HL-60 (cell line): ENCODE results near the gene DLG4.
"Not testable (repeated sequence)": the region's sequence is repeated elsewhere in the genome, so short reads cannot be mapped to it uniquely, and the experiment has no call there.

Source experiments
- DNase-seq, 2 experiments: peaks; one replicate each; pipeline ENCODE4 v3.0.0-alpha.2; 2010 to 2020; ENCODE audit warnings: low read depth in 1 of 2, low spot score in 1 of 2
- H3K27ac ChIP-seq: fragments of 250-450 bp; sonication (Bioruptor Pico); replicated peaks from 2 replicates; pipeline ENCODE4 v1.5.1; 2020; ENCODE audit warnings: mild to moderate bottlenecking, moderate library complexity
- H3K27me3 ChIP-seq: fragments of 250-450 bp; sonication (Bioruptor Pico); 2 replicates; pipeline ENCODE4 v1.5.1; 2021; ENCODE audit warnings: mild to moderate bottlenecking, moderate library complexity; ENCODE audit not compliant: insufficient read depth, poor library complexity, severe bottlenecking
- H3K4me3 ChIP-seq: replicated peaks from 2 replicates; pipeline ENCODE4 v1.5.1; 2011; ENCODE audit warnings: mild to moderate bottlenecking, control low read depth, low read length; ENCODE audit not compliant: insufficient read depth
- CTCF ChIP-seq: IDR thresholded peaks from one replicate; pipeline ENCODE4 v1.5.1; 2011; ENCODE audit warnings: low read length, control low read depth, inconsistent platforms; ENCODE audit not compliant: insufficient read depth
- GABPA ChIP-seq: IDR thresholded peaks from 2 replicates; pipeline ENCODE4 v1.6.1; 2012; ENCODE audit warnings: low read depth
- POLR2AphosphoS5 ChIP-seq: IDR thresholded peaks from 2 replicates; pipeline ENCODE4 v1.6.1; 2012; ENCODE audit warnings: low read depth
- SPI1 ChIP-seq: IDR thresholded peaks from 2 replicates; pipeline ENCODE4 v1.6.1; 2012; ENCODE audit warnings: low read depth, mild to moderate bottlenecking, borderline replicate concordance
- TF ChIP-seq, protein P1 (sequence below): IDR thresholded peaks from 2 replicates; pipeline ENCODE4 v1.6.1; 2012; ENCODE audit warnings: low read depth; ENCODE audit not compliant: insufficient replicate concordance

DLG4 gene

DNA sequence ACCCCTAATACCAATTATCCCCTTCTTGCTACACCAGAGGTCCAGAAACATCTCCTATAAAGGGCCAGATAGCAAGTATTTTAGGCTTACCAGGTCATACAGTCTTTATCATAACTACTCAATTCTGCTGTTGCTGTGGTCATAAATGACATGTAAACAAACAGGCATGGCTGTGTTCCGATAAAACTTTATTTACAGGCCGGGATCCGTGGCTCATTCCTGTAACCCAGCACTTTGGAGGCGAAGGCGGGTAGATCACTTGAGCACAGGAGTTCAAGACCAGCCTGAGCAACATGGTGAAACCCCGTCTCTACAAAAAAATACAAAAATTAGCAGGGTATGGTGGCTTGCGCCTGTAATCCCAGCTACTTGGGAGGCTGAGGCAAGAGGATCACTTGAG is 52.8 kb downstream of the DLG4 start:
- no peak for DNase-seq
- Histone ChIP-seq H3K4me3 (no peak overlapping the region), H3K27ac (no peak overlapping the region), H3K27me3 (no peaks in the 10 kb centered on the region)
- TF ChIP-seq SPI1 = no peak
- TF ChIP-seq, protein P1, sequence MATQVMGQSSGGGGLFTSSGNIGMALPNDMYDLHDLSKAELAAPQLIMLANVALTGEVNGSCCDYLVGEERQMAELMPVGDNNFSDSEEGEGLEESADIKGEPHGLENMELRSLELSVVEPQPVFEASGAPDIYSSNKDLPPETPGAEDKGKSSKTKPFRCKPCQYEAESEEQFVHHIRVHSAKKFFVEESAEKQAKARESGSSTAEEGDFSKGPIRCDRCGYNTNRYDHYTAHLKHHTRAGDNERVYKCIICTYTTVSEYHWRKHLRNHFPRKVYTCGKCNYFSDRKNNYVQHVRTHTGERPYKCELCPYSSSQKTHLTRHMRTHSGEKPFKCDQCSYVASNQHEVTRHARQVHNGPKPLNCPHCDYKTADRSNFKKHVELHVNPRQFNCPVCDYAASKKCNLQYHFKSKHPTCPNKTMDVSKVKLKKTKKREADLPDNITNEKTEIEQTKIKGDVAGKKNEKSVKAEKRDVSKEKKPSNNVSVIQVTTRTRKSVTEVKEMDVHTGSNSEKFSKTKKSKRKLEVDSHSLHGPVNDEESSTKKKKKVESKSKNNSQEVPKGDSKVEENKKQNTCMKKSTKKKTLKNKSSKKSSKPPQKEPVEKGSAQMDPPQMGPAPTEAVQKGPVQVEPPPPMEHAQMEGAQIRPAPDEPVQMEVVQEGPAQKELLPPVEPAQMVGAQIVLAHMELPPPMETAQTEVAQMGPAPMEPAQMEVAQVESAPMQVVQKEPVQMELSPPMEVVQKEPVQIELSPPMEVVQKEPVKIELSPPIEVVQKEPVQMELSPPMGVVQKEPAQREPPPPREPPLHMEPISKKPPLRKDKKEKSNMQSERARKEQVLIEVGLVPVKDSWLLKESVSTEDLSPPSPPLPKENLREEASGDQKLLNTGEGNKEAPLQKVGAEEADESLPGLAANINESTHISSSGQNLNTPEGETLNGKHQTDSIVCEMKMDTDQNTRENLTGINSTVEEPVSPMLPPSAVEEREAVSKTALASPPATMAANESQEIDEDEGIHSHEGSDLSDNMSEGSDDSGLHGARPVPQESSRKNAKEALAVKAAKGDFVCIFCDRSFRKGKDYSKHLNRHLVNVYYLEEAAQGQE = no peak
- no peak for TF ChIP-seq POLR2AphosphoS5
- no peak for TF ChIP-seq CTCF
- TF ChIP-seq GABPA = no peak

- not testable (repeated sequence) for DNase-seq, H3K4me3 ChIP-seq, H3K27ac ChIP-seq, H3K27me3 ChIP-seq
These were observed 60.1 kb downstream of the DLG4 start for GRCh38 chr17:7159571-7159970.

DNA sequence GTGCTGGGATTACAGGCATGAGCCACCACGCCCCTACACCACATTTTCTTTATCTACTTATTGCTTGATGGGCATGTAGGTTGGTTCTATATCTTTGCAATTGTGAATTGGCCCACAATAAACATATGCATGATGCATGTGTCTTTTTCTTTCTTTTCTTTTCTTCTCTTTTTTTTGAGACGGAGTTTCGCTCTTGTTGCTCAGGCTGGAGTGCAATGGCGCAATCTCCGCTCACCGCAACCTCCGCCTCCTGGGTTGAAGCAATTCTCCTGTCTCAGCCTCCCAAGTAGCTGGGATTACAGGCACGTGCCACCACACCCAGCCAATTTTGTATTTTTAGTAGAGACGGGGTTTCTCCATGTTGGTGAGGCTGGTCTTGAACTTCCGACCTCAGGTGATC is 61.2 kb downstream of the DLG4 start:
- not testable (repeated sequence) for H3K27me3 ChIP-seq, H3K4me3 ChIP-seq, H3K27ac ChIP-seq
- DNase-seq = peak in 1 of 2 experiments; percentile 24

GRCh38 chr17:7156342-7156940 is 63.2 kb downstream of the DLG4 start:
- no peak overlapping the region for H3K4me3 ChIP-seq
- TF ChIP-seq GABPA (no peak), POLR2AphosphoS5 (no peak), CTCF (no peak), SPI1 (no peak)
- TF ChIP-seq, protein P1 = no peak
- DNase-seq = no peak
- H3K27ac ChIP-seq = no peak overlapping the region
- no peaks in the 10 kb centered on the region for H3K27me3 ChIP-seq

- no peaks in the 10 kb centered on the region for H3K27me3 ChIP-seq
- no peak overlapping the region for H3K27ac ChIP-seq
- TF ChIP-seq SPI1 = no peak
- TF ChIP-seq, protein P1 = no peak
- TF ChIP-seq CTCF = no peak
- TF ChIP-seq POLR2AphosphoS5 = no peak
- no peak for TF ChIP-seq GABPA
- H3K4me3 ChIP-seq = no peak overlapping the region
- DNase-seq = no peak
These were observed 71.9 kb downstream of the DLG4 start for GRCh38 chr17:7147772-7148171.
